GM19351 (cell line): Measurements from ENCODE around the gene TRMU.
"Not testable (repeated sequence)": the region's sequence is repeated elsewhere in the genome, so short reads cannot be mapped to it uniquely, and the experiment has no call there.

ENCODE experiments used
- ATAC-seq: cut with Tn5 transposase; IDR thresholded peaks from one replicate; pipeline ENCODE4 v1.9.1; 2021; ENCODE audit warnings: mild to moderate bottlenecking, moderate library complexity; ENCODE audit not compliant: unreplicated experiment

TRMU gene

DNA sequence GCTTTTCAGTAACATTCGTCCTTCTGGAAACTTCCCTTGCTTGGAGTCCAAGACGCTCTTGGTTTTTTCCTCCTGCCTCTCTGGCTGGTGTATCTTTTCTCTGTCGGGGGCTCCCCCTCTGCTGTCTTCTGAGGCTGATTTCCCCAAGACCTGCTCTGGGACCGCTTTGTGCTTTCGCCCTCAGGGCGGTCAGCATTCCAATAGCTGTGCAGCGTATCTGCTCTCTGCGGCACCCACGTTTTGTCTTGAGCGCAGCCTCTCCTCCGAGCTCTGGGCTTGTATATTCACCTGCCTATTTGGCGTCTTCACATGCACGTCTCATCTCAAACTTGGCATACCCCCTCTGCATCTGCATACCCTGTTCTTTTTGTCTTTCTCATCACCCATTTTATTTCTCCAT lies 36.4 kb upstream of the TRMU start:
- no peak for ATAC-seq

- ATAC-seq = no peak
These were observed 35.0 kb upstream of the TRMU start for GRCh38 chr22:46300491-46300890.

DNA sequence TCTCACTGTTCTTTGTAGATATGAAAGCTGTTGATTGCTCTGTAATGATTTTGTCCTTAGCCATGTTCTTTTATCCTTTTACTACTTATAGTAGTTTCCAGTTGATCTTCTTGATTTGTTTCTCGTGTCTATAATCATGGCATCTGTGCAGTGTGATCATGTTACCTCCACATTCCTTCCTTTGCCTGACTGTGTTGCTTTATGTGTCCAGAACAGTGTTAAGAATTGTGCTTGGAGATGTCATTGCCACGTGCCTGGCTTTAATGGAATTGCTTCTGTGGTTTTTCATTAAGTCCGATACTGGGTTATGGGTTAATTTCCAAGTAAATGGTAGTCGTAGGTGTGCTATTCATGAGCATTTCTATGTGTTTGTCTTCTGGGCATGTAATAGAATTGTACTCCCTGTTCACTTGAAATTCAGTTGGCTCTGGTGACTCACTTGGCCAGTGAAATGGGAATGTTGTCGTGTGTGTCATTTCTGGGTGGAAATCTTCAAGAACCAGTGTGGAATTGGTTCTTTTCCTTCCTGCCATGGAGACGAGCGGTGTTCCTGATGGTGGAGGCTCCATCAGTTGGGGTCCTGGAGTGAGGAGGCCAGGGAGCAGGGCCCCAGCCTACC lies 32.1 kb upstream of the TRMU start:
- ATAC-seq = no peak

GRCh38 chr22:46308283-46308988 lies 27.1 kb upstream of the TRMU start:
- ATAC-seq = no peak

- no peak for ATAC-seq
These were observed 25.9 kb upstream of the TRMU start for GRCh38 chr22:46309526-46310085.

- no peak for ATAC-seq
These were observed 23.5 kb upstream of the TRMU start for GRCh38 chr22:46312056-46312455.

DNA sequence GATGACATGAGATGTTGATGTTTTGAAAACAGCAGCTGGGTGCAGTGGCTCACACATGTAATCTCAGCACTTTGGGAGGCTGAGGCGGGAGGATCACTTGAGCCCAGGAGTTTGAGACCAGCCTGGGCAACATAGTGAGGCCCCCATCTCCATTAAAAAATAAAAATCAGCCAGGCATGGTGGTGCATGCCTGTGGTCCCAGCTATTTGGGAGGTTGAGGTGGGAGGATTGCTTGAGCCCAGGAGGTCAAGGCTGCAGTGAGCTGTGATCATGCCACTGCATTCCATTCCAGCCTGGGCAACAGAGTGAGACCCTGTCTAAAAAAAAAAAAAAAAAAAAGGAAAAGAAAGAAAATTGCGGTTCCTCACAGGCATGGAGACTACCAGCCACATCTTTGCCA lies 22.7 kb upstream of the TRMU start:
- not testable (repeated sequence) for ATAC-seq

DNA sequence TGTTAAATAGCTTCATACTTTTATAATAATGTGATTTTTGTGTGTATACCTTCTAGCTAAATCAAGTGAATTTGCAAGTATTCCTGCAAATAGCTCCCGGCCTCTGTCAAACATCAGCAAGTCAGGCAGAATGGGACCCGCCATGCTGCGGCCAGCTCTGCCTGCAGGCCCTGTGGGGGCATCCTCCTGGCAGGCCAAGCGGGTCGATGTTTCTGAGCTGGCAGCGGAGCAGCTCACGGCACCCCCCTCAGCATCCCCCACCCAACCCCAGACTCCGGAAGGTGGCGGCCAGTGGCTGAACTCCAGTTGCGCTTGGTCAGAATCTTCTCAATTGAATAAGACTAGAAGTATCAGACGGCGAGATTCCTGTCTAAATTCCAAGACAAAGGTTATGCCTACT lies 19.5 kb upstream of the TRMU start:
- ATAC-seq = no peak

DNA sequence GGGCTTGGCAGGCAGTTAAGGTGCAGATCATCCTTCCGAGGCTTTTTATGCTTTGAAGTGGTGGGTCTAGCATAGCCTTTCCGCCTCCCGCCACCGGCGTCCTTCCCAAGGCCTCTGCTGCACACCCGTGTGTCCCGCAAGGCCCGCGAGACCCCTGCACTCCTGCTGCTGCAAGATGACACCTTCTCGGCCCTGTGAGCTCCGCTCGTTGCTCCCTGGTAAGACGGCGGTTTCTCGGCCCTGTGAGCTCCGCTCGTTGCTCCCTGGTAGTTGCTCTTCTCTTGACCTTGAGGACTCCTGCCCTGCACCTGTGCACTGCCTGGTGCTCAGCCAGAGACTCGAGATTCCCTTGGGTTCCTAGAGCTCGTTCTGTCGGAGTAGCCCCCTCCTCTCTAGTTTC lies 17.9 kb upstream of the TRMU start:
- no peak for ATAC-seq

GRCh38 chr22:46318576-46318975 lies 16.9 kb upstream of the TRMU start:
- no peak for ATAC-seq

DNA sequence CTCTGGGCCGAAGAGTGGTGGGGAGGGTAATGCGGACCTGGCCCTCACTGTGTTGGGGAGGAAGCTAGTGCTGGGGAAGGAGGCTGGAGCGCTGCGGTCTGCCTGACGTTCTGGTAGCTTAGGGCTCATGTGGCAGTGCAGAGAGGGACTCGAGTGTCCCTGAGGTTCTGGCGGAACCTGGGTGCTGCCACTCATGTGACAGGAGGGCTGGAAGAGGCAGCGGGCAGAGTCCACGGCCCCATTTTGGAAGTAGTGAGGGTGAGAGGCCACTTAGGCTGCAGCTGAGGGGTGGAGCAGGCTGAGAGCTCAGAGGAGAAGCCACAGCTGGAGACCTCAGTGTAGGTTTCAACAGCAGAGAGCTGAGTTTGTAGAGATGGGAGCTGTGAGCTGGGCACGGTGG lies 16.2 kb upstream of the TRMU start:
- no peak for ATAC-seq

- ATAC-seq = no peak
These were observed 15.3 kb upstream of the TRMU start for GRCh38 chr22:46320166-46320710.

DNA sequence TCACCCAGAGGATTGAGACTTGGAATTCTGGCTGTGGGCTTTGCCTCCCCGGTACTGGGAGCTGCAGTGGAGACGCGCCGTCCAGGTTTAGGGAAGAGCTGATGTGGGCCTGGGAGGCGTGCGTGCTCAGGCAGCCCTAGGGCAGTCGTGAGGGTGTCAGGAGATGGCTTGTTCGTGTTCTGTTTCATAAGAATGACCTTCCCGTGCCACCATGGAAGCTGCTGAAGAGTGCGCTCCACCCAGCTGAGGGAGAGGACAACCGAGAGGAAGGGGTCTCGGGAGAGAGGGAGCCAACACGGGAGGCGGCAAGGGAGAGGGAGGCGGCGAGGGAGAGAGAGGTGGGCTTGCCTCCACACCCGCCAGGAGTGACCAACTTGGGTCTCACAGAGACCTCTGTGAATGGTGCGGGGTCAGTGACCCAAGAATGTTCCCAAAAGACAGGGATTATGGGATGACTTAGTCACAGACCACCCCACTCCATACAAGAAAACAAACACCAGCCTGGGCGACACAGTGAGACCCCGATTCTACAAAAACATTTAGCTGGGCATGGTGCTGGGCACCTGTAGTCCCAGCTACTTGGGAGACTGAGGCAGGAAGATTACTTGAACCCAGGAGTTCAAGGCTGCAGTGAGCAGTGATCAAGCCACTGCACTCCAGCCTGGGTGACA lies 14.7 kb upstream of the TRMU start:
- ATAC-seq = no peak

- no peak for ATAC-seq
These were observed 12.8 kb upstream of the TRMU start for GRCh38 chr22:46322711-46323110.

GRCh38 chr22:46323162-46323561 lies 12.4 kb upstream of the TRMU start:
- ATAC-seq = no peak

DNA sequence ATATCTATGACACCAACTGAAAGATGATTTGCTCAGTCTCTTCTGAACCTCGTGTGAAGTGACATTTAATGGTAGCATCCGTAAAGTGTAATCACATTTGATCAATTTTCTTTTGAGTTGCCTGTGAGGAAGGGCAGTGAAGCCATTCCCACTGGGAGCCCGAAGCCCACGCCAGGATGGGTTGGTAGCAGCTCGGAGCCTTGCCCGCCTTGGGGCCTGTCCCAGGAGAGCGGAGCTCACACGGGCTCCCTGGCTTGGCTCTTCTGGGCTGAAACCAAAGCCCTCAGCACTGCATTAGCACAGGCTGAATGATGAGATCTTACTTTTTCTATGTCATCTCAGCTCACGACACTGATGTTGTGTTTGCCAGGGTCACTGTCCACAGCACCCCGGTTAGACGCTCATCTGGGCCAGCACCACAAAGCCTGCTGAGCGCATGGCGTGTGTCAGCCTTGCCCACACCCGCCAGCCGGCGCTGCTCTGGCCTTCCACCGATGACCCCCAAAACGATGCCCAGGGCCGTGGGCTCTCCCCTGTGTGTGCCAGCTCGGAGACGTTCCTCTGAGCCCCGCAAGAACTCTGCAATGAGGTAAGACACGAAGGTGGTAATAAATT lies 9.3 kb upstream of the TRMU start:
- no peak for ATAC-seq

GRCh38 chr22:46327691-46328465 lies 7.6 kb upstream of the TRMU start:
- no peak for ATAC-seq

DNA sequence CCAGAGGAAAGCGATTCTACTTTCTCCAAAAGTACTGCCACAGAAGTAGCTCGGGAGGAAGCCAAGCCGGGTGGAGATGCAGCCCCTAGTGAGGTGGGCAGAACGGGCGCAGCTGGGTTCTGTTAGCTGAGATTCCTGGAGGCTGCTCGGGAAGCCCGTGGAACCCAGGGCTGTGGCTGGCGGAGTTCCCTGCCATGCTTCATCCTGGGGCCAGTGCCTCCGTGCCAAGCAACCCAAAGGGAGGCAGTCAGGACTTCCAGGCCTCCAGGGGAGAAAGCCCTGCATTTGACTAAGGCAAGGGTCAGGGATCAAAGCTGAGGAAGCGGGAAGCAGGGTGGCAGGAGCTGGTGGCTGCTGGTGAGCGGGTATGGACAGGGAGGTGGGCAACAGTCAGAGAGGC lies 6.7 kb upstream of the TRMU start:
- ATAC-seq = no peak

- no peak for ATAC-seq
These were observed 5.9 kb upstream of the TRMU start for GRCh38 chr22:46329616-46330015.

DNA sequence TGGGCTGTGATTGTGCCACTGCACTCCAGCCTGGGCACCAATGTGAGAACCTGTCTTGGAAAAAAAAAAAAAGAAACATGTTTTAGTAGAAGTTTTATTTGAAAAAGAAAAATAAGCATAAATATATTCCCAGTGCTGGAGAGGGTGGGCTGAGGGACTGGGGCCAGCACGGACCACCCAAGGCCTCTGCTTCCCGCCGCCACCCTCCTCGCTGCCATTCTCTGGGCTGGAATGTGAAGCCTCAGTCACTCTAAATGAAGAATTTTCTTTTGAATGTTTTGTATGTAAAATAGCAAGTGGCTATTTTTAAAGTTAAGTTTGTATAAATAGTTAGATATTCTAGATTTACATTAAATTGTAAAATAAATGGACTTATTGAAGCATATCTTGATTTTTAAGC lies 5.1 kb upstream of the TRMU start:
- no peak for ATAC-seq

DNA sequence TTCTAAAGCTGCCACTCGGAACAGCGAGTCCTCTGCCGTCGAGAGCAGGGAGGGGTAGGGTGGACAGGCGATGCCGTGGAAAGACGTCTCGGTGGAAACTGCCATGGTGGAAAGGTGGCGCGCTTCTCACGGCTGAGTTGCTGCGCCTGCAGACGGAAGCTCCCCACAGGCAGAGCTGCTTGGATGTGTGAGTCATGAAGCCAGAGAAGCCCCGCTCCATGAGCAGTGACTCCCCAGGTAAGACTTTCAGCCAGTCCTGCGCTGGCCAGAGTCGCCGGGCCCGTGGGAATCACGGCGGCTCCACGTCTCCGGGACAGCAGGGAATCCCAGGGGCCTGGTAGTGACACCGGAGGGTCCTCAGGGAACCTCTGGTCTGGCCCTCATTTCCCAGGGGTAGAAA lies 4.0 kb upstream of the TRMU start:
- no peak for ATAC-seq
